ENCODE data around the gene TMEM178B.

TMEM178B gene

GRCh38 chr7:141483044-141483443, 409.2 kb downstream of the TMEM178B start:
- no peaks in the 10 kb centered on the region for H3K27me3 ChIP-seq (ENCODE audit: control insufficient read depth, insufficient read depth, low read length)
- no peaks in the 10 kb centered on the region for H3K9me3 ChIP-seq (ENCODE audit: control insufficient read depth, insufficient read depth, low read length)
- H3K4me1 ChIP-seq (ENCODE audit: control insufficient read depth, insufficient read depth, low read length), result no peaks in the 10 kb centered on the region
- H3K4me3 ChIP-seq (ENCODE audit: low read depth, low read length), result no peak overlapping the region
- H3K36me3 ChIP-seq (ENCODE audit: control insufficient read depth, insufficient read depth, low read length), result no peaks in the 10 kb centered on the region
- H3K9ac ChIP-seq (ENCODE audit: low read depth, low read length), result no peak overlapping the region

DNA sequence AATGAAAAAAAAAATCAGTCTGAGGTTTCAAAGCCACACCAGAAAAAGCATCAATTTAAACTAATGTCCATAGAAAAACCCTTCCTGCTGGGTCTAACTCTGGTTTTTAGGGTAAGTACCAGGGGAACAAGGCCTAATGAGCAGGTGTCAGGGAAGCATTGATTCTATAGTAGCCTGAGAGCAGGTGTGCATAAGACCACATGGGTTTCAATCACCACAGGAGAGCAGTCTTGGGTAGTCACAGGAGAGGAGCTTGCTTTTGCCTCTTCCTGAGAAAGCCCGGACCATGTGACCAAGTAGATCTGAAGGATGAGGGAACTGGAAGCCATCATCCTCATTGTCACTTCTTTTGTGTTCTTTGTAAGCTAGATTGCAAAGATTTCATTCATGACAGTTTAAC, 411.0 kb downstream of the TMEM178B start:
- no peak overlapping the region for H3K4me3 ChIP-seq (ENCODE audit: low read depth, low read length)
- no peaks in the 10 kb centered on the region for H3K36me3 ChIP-seq (ENCODE audit: control insufficient read depth, insufficient read depth, low read length)
- no peaks in the 10 kb centered on the region for H3K27me3 ChIP-seq (ENCODE audit: control insufficient read depth, insufficient read depth, low read length)
- H3K9ac ChIP-seq (ENCODE audit: low read depth, low read length), result no peak overlapping the region
- H3K4me1 ChIP-seq (ENCODE audit: control insufficient read depth, insufficient read depth, low read length), result no peaks in the 10 kb centered on the region
- H3K9me3 ChIP-seq (ENCODE audit: control insufficient read depth, insufficient read depth, low read length), result no peaks in the 10 kb centered on the region

DNA sequence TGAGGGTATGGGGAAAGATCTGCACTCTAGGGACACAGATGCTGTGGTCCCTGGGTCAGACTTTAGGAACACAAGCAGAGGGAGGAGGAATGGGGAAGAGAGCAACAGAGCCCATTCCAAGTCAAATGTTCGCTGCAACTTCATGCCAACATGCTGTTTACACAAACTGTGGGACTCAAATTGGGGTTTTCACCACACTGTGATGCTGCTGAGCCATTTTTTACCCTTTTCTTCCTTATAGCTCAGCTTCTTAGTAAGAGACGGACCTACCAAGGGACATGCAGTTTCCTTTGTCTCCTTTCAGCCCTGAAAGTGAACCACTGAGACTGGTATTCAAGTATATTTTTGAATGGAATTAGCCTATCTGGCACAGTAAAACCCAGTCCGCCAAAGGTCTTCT, 413.1 kb downstream of the TMEM178B start:
- Histone ChIP-seq H3K36me3 (ENCODE audit: control insufficient read depth, insufficient read depth, low read length) (no peaks in the 10 kb centered on the region), H3K9me3 (ENCODE audit: control insufficient read depth, insufficient read depth, low read length) (no peaks in the 10 kb centered on the region), H3K4me3 (ENCODE audit: low read depth, low read length) (no peak overlapping the region), H3K4me1 (ENCODE audit: control insufficient read depth, insufficient read depth, low read length) (peaks cover 9% of the 10 kb centered on the region), H3K27me3 (ENCODE audit: control insufficient read depth, insufficient read depth, low read length) (no peaks in the 10 kb centered on the region), H3K9ac (ENCODE audit: low read depth, low read length) (no peak overlapping the region)

DNA sequence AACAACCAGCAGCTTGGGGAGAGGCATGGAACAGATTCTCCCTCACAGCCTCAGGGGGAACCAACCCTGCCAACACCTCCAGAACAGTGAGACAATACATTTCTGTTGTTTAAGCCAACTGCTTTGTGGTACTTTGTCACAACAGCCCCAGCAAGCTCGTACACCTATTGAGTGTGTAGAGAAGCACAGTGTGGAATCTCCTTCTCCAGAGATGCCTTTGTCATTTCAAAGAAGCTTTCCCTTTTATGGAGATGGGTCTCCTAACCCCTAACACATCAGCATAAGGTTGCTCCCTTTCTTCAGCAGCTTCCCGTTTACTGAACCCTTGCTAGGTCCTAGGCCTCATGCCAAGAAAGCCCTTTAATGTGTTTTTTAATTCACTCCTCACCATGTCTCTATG, 416.6 kb downstream of the TMEM178B start:
- H3K9ac ChIP-seq (ENCODE audit: low read depth, low read length), result no peak overlapping the region
- H3K9me3 ChIP-seq (ENCODE audit: control insufficient read depth, insufficient read depth, low read length), result no peaks in the 10 kb centered on the region
- no peaks in the 10 kb centered on the region for H3K36me3 ChIP-seq (ENCODE audit: control insufficient read depth, insufficient read depth, low read length)
- peaks cover 9% of the 10 kb centered on the region for H3K4me1 ChIP-seq (ENCODE audit: control insufficient read depth, insufficient read depth, low read length)
- H3K4me3 ChIP-seq (ENCODE audit: low read depth, low read length), result no peak overlapping the region
- no peaks in the 10 kb centered on the region for H3K27me3 ChIP-seq (ENCODE audit: control insufficient read depth, insufficient read depth, low read length)

DNA sequence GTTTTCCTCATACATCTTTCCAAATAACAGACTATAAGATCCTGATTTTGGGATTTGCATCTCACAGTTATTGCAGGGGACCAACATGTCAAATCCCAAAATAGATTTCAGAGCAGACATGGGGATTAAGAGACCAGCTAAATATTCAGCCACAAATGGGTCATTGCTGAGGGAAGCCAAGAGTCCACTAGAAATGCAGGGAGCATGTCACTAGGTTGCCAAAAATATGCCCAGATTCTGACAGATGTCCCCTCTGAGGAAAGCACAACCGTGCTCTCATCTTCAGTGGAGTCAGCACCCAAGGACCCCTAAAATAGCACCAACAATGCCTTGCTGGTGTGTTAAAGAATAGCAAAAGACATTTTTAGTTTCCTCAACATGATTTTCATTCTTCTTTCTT, 421.2 kb downstream of the TMEM178B start:
- Histone ChIP-seq H3K36me3 (ENCODE audit: control insufficient read depth, insufficient read depth, low read length) (no peaks in the 10 kb centered on the region), H3K4me1 (ENCODE audit: control insufficient read depth, insufficient read depth, low read length) (peaks cover 7% of the 10 kb centered on the region), H3K9ac (ENCODE audit: low read depth, low read length) (no peak overlapping the region), H3K9me3 (ENCODE audit: control insufficient read depth, insufficient read depth, low read length) (no peaks in the 10 kb centered on the region), H3K4me3 (ENCODE audit: low read depth, low read length) (no peak overlapping the region), H3K27me3 (ENCODE audit: control insufficient read depth, insufficient read depth, low read length) (no peaks in the 10 kb centered on the region)

- Histone ChIP-seq H3K9me3 (ENCODE audit: control insufficient read depth, insufficient read depth, low read length) (no peaks in the 10 kb centered on the region), H3K36me3 (ENCODE audit: control insufficient read depth, insufficient read depth, low read length) (no peaks in the 10 kb centered on the region), H3K4me1 (ENCODE audit: control insufficient read depth, insufficient read depth, low read length) (no peaks in the 10 kb centered on the region), H3K9ac (ENCODE audit: low read depth, low read length) (no peak overlapping the region), H3K27me3 (ENCODE audit: control insufficient read depth, insufficient read depth, low read length) (no peaks in the 10 kb centered on the region), H3K4me3 (ENCODE audit: low read depth, low read length) (no peak overlapping the region)
Observed at GRCh38 chr7:141497391-141497790, 423.5 kb downstream of the TMEM178B start.

DNA sequence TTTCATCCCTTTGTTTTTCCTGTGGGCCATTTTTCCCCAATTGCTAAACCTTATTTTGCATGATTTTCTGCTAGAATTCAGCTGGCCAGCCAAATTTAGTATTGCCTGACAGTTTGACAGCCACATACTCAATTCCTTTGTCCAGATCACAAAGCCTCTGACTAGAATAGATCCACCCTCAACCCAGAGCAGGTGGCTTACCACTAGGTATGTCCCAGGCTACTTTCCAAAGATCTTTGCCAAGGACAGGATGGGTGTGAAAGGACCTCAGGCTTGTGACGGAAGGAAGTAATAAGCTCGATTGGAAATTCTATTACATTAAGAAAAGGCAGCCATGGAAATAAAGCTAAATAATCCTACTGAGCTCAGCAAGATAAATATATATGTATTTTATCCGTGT, 426.7 kb downstream of the TMEM178B start:
- H3K9ac ChIP-seq (ENCODE audit: low read depth, low read length), result no peak overlapping the region

DNA sequence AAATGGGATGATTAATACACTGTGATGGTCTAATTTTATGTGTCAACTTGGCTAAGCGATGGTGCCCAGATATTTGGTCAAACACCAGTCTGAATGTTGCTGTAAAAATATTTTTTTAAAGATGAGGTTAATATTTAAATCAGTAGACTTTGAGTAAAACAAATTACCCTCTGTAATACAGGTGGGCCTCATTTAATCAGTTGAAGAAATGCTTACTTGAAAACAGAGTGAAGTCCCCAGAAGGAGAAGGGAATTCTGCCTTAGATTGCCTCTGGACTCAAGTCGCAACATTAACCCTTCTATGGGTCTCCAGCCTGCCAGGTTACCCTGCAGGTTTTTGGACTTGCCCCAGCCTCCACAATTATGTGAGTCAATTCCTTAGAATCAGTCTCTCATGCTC, 427.6 kb downstream of the TMEM178B start:
- Histone ChIP-seq H3K9me3 (ENCODE audit: control insufficient read depth, insufficient read depth, low read length) (no peaks in the 10 kb centered on the region), H3K36me3 (ENCODE audit: control insufficient read depth, insufficient read depth, low read length) (no peaks in the 10 kb centered on the region), H3K4me1 (ENCODE audit: control insufficient read depth, insufficient read depth, low read length) (no peaks in the 10 kb centered on the region), H3K9ac (ENCODE audit: low read depth, low read length) (no peak overlapping the region), H3K27me3 (ENCODE audit: control insufficient read depth, insufficient read depth, low read length) (no peaks in the 10 kb centered on the region), H3K4me3 (ENCODE audit: low read depth, low read length) (no peak overlapping the region)

More for the DNA sequence above, 426.7 kb downstream of the TMEM178B start:
- H3K4me1 ChIP-seq (ENCODE audit: control insufficient read depth, insufficient read depth, low read length), result no peaks in the 10 kb centered on the region
- H3K27me3 ChIP-seq (ENCODE audit: control insufficient read depth, insufficient read depth, low read length), result no peaks in the 10 kb centered on the region
- H3K9me3 ChIP-seq (ENCODE audit: control insufficient read depth, insufficient read depth, low read length), result no peaks in the 10 kb centered on the region
- H3K36me3 ChIP-seq (ENCODE audit: control insufficient read depth, insufficient read depth, low read length), result no peaks in the 10 kb centered on the region
- no peak overlapping the region for H3K4me3 ChIP-seq (ENCODE audit: low read depth, low read length)

DNA sequence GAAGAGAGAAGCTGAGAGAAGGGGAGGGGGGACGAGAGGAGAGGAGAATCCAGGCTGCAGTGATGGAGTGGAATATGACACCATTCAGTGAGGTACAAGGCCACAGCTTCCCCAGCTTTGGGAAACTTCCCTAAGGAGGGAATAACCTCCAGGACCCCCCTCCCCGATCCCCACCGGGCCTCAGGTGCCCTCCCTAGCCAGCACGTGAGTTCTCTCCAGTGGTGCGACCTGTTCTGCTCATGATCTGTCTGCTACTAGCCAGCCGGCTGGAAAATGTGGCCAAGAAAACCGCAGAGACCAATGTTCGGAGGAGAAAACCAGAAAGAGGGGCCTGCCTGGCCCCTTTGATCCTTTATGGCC, 437.4 kb downstream of the TMEM178B start:
- Histone ChIP-seq H3K9me3 (ENCODE audit: control insufficient read depth, insufficient read depth, low read length) (peaks cover 4% of the 10 kb centered on the region), H3K27me3 (ENCODE audit: control insufficient read depth, insufficient read depth, low read length) (peaks cover 8% of the 10 kb centered on the region), H3K4me1 (ENCODE audit: control insufficient read depth, insufficient read depth, low read length) (peaks cover 5% of the 10 kb centered on the region), H3K36me3 (ENCODE audit: control insufficient read depth, insufficient read depth, low read length) (no peaks in the 10 kb centered on the region), H3K9ac (ENCODE audit: low read depth, low read length) (peak overlapping the region; percentile 72), H3K4me3 (ENCODE audit: low read depth, low read length) (peak overlapping the region; percentile 71)

DNA sequence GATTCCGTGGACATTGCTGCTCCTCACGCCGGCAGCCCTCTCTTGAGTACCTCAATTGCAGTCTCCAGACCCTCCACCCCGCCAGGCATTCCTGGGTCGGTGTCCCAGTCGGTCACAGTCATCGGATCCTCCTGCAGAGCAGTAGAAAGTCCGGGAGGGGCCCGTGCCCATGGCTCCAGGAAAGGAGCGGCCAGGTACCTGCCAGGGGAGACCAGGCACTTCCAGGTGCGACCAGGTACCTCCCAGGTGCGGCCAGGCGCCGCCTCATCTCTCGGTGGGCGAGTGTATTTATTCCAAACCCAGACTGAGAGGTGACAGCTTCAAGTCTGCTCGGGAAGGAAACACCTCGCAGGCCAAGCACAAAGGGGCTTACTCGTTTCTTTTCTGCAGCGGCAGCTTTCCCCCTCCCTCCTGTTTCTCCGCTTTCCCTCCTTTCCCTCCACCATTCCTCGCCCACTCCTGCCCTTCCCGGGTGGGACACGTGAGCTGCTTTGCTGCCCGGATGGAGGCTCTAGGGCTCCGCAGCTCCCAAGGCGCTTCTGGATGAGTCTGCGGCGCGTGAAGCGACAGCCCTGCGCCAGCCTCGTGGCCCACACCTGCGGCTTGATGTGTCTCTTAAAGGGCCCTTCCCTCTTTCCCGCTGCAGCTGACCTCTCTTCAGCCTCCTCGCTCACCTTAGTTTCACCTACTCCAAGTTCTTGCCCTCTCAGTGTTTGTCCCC, 438.0 kb downstream of the TMEM178B start:
- Histone ChIP-seq H3K4me1 (ENCODE audit: control insufficient read depth, insufficient read depth, low read length) (peaks cover 5% of the 10 kb centered on the region), H3K4me3 (ENCODE audit: low read depth, low read length) (peak overlapping the region; percentile 71), H3K9ac (ENCODE audit: low read depth, low read length) (peak overlapping the region; percentile 72), H3K9me3 (ENCODE audit: control insufficient read depth, insufficient read depth, low read length) (peaks cover 4% of the 10 kb centered on the region), H3K27me3 (ENCODE audit: control insufficient read depth, insufficient read depth, low read length) (peaks cover 8% of the 10 kb centered on the region), H3K36me3 (ENCODE audit: control insufficient read depth, insufficient read depth, low read length) (no peaks in the 10 kb centered on the region)

DNA sequence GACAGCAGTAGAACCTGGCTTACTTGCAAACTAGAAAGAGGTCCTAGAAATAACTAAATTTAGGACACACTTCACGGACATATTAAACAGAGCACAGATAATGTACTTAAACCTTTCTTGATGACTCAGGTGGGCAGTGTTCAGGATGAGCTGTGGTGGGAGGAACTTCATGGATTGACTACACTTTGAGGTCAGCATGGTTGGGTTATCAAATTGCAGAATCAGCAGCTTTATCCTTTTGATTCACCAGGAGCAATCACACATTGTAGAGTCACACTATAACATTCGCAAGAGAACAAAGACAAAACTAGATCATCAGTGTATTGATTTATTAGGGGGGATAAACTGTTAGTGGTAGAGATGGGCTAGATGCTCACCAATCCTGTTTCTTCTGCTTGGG, 438.7 kb downstream of the TMEM178B start:
- Histone ChIP-seq H3K36me3 (ENCODE audit: control insufficient read depth, insufficient read depth, low read length) (no peaks in the 10 kb centered on the region), H3K9me3 (ENCODE audit: control insufficient read depth, insufficient read depth, low read length) (peaks cover 4% of the 10 kb centered on the region), H3K4me3 (ENCODE audit: low read depth, low read length) (no peak overlapping the region), H3K9ac (ENCODE audit: low read depth, low read length) (no peak overlapping the region), H3K27me3 (ENCODE audit: control insufficient read depth, insufficient read depth, low read length) (peaks cover 8% of the 10 kb centered on the region), H3K4me1 (ENCODE audit: control insufficient read depth, insufficient read depth, low read length) (peaks cover 5% of the 10 kb centered on the region)

DNA sequence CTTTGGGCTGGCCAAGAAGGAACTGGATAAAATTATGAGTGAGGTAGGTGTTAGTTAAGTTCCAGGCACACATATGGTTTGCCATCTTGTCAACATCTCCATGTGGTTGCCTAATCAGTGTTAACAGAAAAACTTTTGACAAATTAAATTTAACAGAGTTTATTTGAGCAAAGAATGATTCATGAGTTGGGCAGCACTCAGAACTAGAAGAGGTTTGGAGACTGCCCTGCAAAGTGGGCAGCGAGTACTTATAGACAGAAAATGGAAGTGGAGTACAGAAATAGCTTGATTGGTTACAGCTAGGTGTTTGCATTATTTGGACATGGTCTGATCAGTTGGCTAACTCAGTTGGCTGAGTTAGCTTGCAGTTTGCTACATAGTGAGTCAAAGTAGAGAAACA, 439.9 kb downstream of the TMEM178B start:
- H3K27me3 ChIP-seq (ENCODE audit: control insufficient read depth, insufficient read depth, low read length), result peaks cover 8% of the 10 kb centered on the region
- no peak overlapping the region for H3K9ac ChIP-seq (ENCODE audit: low read depth, low read length)

More for the DNA sequence above, 439.9 kb downstream of the TMEM178B start:
- H3K9me3 ChIP-seq (ENCODE audit: control insufficient read depth, insufficient read depth, low read length), result no peaks in the 10 kb centered on the region
- H3K4me3 ChIP-seq (ENCODE audit: low read depth, low read length), result no peak overlapping the region
- H3K4me1 ChIP-seq (ENCODE audit: control insufficient read depth, insufficient read depth, low read length), result peaks cover 5% of the 10 kb centered on the region
- H3K36me3 ChIP-seq (ENCODE audit: control insufficient read depth, insufficient read depth, low read length), result no peaks in the 10 kb centered on the region
